ENCODE data around the gene KIRREL3. TPM values are rescaled to one million over a fixed set of nuclear protein-coding genes. Genes with fewer than 3 reads are reported as not detected.

Gene KIRREL3
- total RNA-seq, 1 donor from 2014 or later = 0.26 TPM

- no peak overlapping the region for H3K4me3 Mint-ChIP-seq (ENCODE audit: low read depth)
- H3K27me3 Mint-ChIP-seq = peaks cover 41% of the 10 kb centered on the region
- H3K36me3 Mint-ChIP-seq (ENCODE audit: insufficient read depth) = no peaks in the 10 kb centered on the region
- peaks cover 4% of the 10 kb centered on the region for H3K4me1 Mint-ChIP-seq (ENCODE audit: low read depth)
- DNase-seq (ENCODE audit: low spot score, unreplicated experiment) = no peak
- TF ChIP-seq CTCF (IDR thresholded peaks at IDR 0.05; ENCODE audit: unreplicated experiment) = no peak
- H3K27ac Mint-ChIP-seq = no peak overlapping the region
- H3K9me3 Mint-ChIP-seq (ENCODE audit: low read depth) = no peaks in the 10 kb centered on the region
These were observed 533.6 kb downstream of the KIRREL3 start for GRCh38 chr11:126467046-126467370.

- H3K27me3 Mint-ChIP-seq = peaks cover 43% of the 10 kb centered on the region
- H3K36me3 Mint-ChIP-seq (ENCODE audit: insufficient read depth) = no peaks in the 10 kb centered on the region
- no peak for DNase-seq (ENCODE audit: low spot score, unreplicated experiment)
- no peak overlapping the region for H3K27ac Mint-ChIP-seq
- peaks cover 4% of the 10 kb centered on the region for H3K4me1 Mint-ChIP-seq (ENCODE audit: low read depth)
- no peak for TF ChIP-seq CTCF (IDR thresholded peaks at IDR 0.05; ENCODE audit: unreplicated experiment)
- no peaks in the 10 kb centered on the region for H3K9me3 Mint-ChIP-seq (ENCODE audit: low read depth)
- no peak overlapping the region for H3K4me3 Mint-ChIP-seq (ENCODE audit: low read depth)
These were observed 534.1 kb downstream of the KIRREL3 start for GRCh38 chr11:126466236-126467045.

GRCh38 chr11:126465573-126466188 is 534.9 kb downstream of the KIRREL3 start:
- H3K9me3 Mint-ChIP-seq (ENCODE audit: low read depth) = no peaks in the 10 kb centered on the region
- H3K27ac Mint-ChIP-seq = no peak overlapping the region
- peaks cover 46% of the 10 kb centered on the region for H3K27me3 Mint-ChIP-seq
- no peak for TF ChIP-seq CTCF (IDR thresholded peaks at IDR 0.05; ENCODE audit: unreplicated experiment)
- DNase-seq (ENCODE audit: low spot score, unreplicated experiment) = no peak
- H3K4me1 Mint-ChIP-seq (ENCODE audit: low read depth) = peaks cover 4% of the 10 kb centered on the region
- no peak overlapping the region for H3K4me3 Mint-ChIP-seq (ENCODE audit: low read depth)
- no peaks in the 10 kb centered on the region for H3K36me3 Mint-ChIP-seq (ENCODE audit: insufficient read depth)

- peaks cover 4% of the 10 kb centered on the region for H3K4me1 Mint-ChIP-seq (ENCODE audit: low read depth)
- H3K36me3 Mint-ChIP-seq (ENCODE audit: insufficient read depth) = no peaks in the 10 kb centered on the region
- TF ChIP-seq CTCF (IDR thresholded peaks at IDR 0.05; ENCODE audit: unreplicated experiment) = no peak
- H3K9me3 Mint-ChIP-seq (ENCODE audit: low read depth) = no peaks in the 10 kb centered on the region
- DNase-seq (ENCODE audit: low spot score, unreplicated experiment) = no peak
- peaks cover 50% of the 10 kb centered on the region for H3K27me3 Mint-ChIP-seq
- H3K4me3 Mint-ChIP-seq (ENCODE audit: low read depth) = no peak overlapping the region
- no peak overlapping the region for H3K27ac Mint-ChIP-seq
These were observed 535.8 kb downstream of the KIRREL3 start for GRCh38 chr11:126464796-126465195.

- no peak overlapping the region for H3K4me3 Mint-ChIP-seq (ENCODE audit: low read depth)
- H3K27me3 Mint-ChIP-seq = peaks cover 57% of the 10 kb centered on the region
- DNase-seq (ENCODE audit: low spot score, unreplicated experiment) = no peak
- TF ChIP-seq CTCF (IDR thresholded peaks at IDR 0.05; ENCODE audit: unreplicated experiment) = no peak
- H3K36me3 Mint-ChIP-seq (ENCODE audit: insufficient read depth) = no peaks in the 10 kb centered on the region
- H3K9me3 Mint-ChIP-seq (ENCODE audit: low read depth) = no peaks in the 10 kb centered on the region
- H3K4me1 Mint-ChIP-seq (ENCODE audit: low read depth) = peaks cover 4% of the 10 kb centered on the region
- H3K27ac Mint-ChIP-seq = no peak overlapping the region
These were observed 538.1 kb downstream of the KIRREL3 start for GRCh38 chr11:126462422-126462821.

Data from progenitor cell of endocrine pancreas (in vitro differentiated cells).